ENCODE results near the gene ATXN2L. TPM values are rescaled to one million over a fixed set of nuclear protein-coding genes. Genes with fewer than 3 reads are reported as not detected.

Gene ATXN2L
- total RNA-seq (2016; rRNA removed; fragmentation: Illumina TruSeq; extraction: Trizol) (40.8 and 48.4 TPM in 2 replicates), polyA plus RNA-seq (2011; rRNA removed) (55.1 and 63.9 TPM in 2 replicates), polyA minus RNA-seq (2011; rRNA and poly(A)+ RNA removed; ENCODE audit: low replicate concordance) (36.7 and 65.3 TPM in 2 replicates), Bru-seq, nascent RNA (percentile 97 among the genes with signal in this experiment), BruChase-seq, experiment 1, labeled RNA remaining after a 6-hour chase (percentile 99 among the genes with signal in this experiment), BruChase-seq, experiment 2, labeled RNA remaining after a 2-hour chase (percentile 99 among the genes with signal in this experiment)
- 36.9 and 45.8 TPM in 2 replicates for total RNA-seq (2016; cell fraction: cytosol; rRNA removed; fragmentation: Illumina TruSeq; extraction: Trizol; ENCODE audit: low read depth)
- total RNA-seq (2016; cell fraction: insoluble cytoplasmic fraction; rRNA removed; fragmentation: Illumina TruSeq; extraction: Trizol) = 42.8 and 43.7 TPM in 2 replicates
- total RNA-seq (2016; cell fraction: membrane; rRNA removed; fragmentation: Illumina TruSeq; extraction: Trizol) = 52.1 and 54.1 TPM in 2 replicates
- total RNA-seq (2016; cell fraction: nucleus; rRNA removed; fragmentation: Illumina TruSeq; extraction: Trizol) = 63.4 and 92.7 TPM in 2 replicates
- polyA plus RNA-seq (2011; cell fraction: cytosol; rRNA removed) = 23.4 and 26.4 TPM in 2 replicates
- 475 and 487 TPM in 2 replicates for polyA plus RNA-seq (2011; cell fraction: nucleus; rRNA removed)
- polyA plus RNA-seq (2012) = 130 and 201 TPM in 2 replicates
- polyA plus RNA-seq (2016; cell fraction: cytosol; fragmentation: Illumina TruSeq; extraction: Trizol; ENCODE audit: low read depth) = 25.5 and 29.6 TPM in 2 replicates
- 97.1 and 152 TPM in 2 replicates for polyA plus RNA-seq (2016; cell fraction: insoluble cytoplasmic fraction; fragmentation: Illumina TruSeq; extraction: Trizol; ENCODE audit: low read depth)
- polyA plus RNA-seq (2016; cell fraction: membrane; fragmentation: Illumina TruSeq; extraction: Trizol; ENCODE audit: low read depth) = 65.4 and 76.8 TPM in 2 replicates
- polyA plus RNA-seq (2016; cell fraction: nucleus; fragmentation: Illumina TruSeq; extraction: Trizol; ENCODE audit: insufficient read depth, low read depth) = 346 and 353 TPM in 2 replicates
- polyA minus RNA-seq (2011; cell fraction: cytosol; rRNA and poly(A)+ RNA removed) = 77.5 and 78.1 TPM in 2 replicates
- 171 and 176 TPM in 2 replicates for polyA minus RNA-seq (2011; cell fraction: nucleus; rRNA and poly(A)+ RNA removed)
- long read RNA-seq, experiment 1, partial matches to known transcripts = 13 of 14 reads
- long read RNA-seq, experiment 1, other reads (novel, unspliced or antisense) = 1 of 14 reads
- long read RNA-seq, experiment 2, full-length matches to known transcripts = 20 of 535 reads
- long read RNA-seq, experiment 2, partial matches to known transcripts = 294 of 535 reads
- long read RNA-seq, experiment 2, other reads (novel, unspliced or antisense) = 221 of 535 reads

- Histone ChIP-seq H3K9ac (ENCODE audit: insufficient read depth, low read depth, low read length) (peak within 1 kb of the TSS; percentile 99), H4K20me1 (ENCODE audit: insufficient read depth, low read length) (peaks cover 29% of the 10 kb centered on the region), H3K79me2 (ENCODE audit: insufficient read depth, low read length) (peaks cover 42% of the 10 kb centered on the region), H3K9me3 (ENCODE audit: low read length) (no peaks in the 10 kb centered on the region), H3K4me1 (ENCODE audit: insufficient read depth, low read length) (peaks cover 52% of the 10 kb centered on the region), H3K27ac (ENCODE audit: extremely low read length, insufficient read depth, low read length) (peak within 1 kb of the TSS; percentile 97), H3K4me3 (replicated peaks in 1 of 3; ENCODE audit: insufficient read depth in 1 of 3, low read depth in 2 of 3, low read length in 3 of 3) (peak within 1 kb of the TSS; percentile 77 to 99 (median 89)), H2AFZ (ENCODE audit: low read length) (peak within 1 kb of the TSS; percentile 74), H3K27me3 (ENCODE audit: control insufficient read depth in 1 of 2, insufficient read depth in 2 of 2, low read length in 2 of 2) (no peaks in the 10 kb centered on the region; a peak in 1 of 5 replicates), H3K36me3 (replicated peaks in 1 of 2; ENCODE audit: control insufficient read depth in 1 of 2, insufficient read depth in 2 of 2, low read length in 2 of 2) (peaks cover 14 to 27% of the 10 kb centered on the region in 2 experiments), H3K4me2 (ENCODE audit: low read depth, low read length) (peak within 1 kb of the TSS; percentile 74)
- no TSS peak for BruUV-seq (replicated peaks)
- FAIRE-seq (no peak), ATAC-seq (peak; percentile 41), DNase-seq (ENCODE audit: low spot score) (peak; percentile 90)
- under 1% methylated on average over 57 of the region's 91 CpGs for WGBS (ENCODE audit: low lambda C conversion rate)
- in situ Hi-C loops (cut with HindIII; ENCODE audit: extremely low pct_ligation_motif_present, low pct_unique_long_range_greater_than_20kb) (no loop called here), intact Hi-C loops (cut with micrococcal nuclease; ENCODE audit: unreplicated experiment) (loop anchor here (5.0 kb wide), 1 partner anchor 115 kb away; no protein-coding TSS in a partner anchor)
- POLR2A ChIA-PET = interaction anchor here (1.0 to 5.8 kb wide), 15 partner anchors 8 to 213 kb away, joined by 3 to 85 read pairs (median 13); partner anchors contain the start of genes NFATC2IP, SH2B1, SPNS1 and SULT1A1
- CTCF ChIA-PET (ENCODE audit: low intra/inter-chr PET ratio, low total read pairs) = no interaction called here
- no peak for TF ChIP-seq ADNP (CRISPR knock-in tag; IDR thresholded peaks at IDR 0.05)
- no peak for TF ChIP-seq SMARCC2 (IDR thresholded peaks at IDR 0.05)
- peak; percentile 94; the same call in 1 of the 2 replicates for TF ChIP-seq ZNF619 (CRISPR knock-in tag; IDR thresholded peaks at IDR 0.05)
- no peak for TF ChIP-seq HOXA9 (CRISPR knock-in tag; IDR thresholded peaks at IDR 0.05; ENCODE audit: borderline replicate concordance)
- peak; percentile 89; the same call in 1 of the 2 replicates for TF ChIP-seq SNAPC4 (CRISPR knock-in tag; IDR thresholded peaks at IDR 0.05)
- TF ChIP-seq, protein P1, sequence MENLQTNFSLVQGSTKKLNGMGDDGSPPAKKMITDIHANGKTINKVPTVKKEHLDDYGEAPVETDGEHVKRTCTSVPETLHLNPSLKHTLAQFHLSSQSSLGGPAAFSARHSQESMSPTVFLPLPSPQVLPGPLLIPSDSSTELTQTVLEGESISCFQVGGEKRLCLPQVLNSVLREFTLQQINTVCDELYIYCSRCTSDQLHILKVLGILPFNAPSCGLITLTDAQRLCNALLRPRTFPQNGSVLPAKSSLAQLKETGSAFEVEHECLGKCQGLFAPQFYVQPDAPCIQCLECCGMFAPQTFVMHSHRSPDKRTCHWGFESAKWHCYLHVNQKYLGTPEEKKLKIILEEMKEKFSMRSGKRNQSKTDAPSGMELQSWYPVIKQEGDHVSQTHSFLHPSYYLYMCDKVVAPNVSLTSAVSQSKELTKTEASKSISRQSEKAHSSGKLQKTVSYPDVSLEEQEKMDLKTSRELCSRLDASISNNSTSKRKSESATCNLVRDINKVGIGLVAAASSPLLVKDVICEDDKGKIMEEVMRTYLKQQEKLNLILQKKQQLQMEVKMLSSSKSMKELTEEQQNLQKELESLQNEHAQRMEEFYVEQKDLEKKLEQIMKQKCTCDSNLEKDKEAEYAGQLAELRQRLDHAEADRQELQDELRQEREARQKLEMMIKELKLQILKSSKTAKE (CRISPR knock-in tag; IDR thresholded peaks at IDR 0.05; ENCODE audit: borderline replicate concordance) = no peak; the same call in none of the 2 replicates
- TF ChIP-seq PHF21A (CRISPR knock-in tag; IDR thresholded peaks at IDR 0.05) = no peak; the same call in none of the 2 replicates
- TF ChIP-seq, protein P2, sequence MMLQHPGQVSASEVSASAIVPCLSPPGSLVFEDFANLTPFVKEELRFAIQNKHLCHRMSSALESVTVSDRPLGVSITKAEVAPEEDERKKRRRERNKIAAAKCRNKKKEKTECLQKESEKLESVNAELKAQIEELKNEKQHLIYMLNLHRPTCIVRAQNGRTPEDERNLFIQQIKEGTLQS (CRISPR knock-in tag; IDR thresholded peaks at IDR 0.05) = peak; percentile 70
- TF ChIP-seq ZNF34 (CRISPR knock-in tag; IDR thresholded peaks at IDR 0.05; ENCODE audit: borderline replicate concordance) = 0 out of 2 replicates have a peak, but pooled peaks have one; percentile 51
Measured at GRCh38 chr16:28822520-28823290, at the start of gene ATXN2L. Gene ATXN2L (plus strand): TSS chr16:28822999. CDS start chr16:28823260, 261 bp downstream.
